GM23338 (cell line): ENCODE results near the gene FNDC3B. TPM values are rescaled to one million over a fixed set of nuclear protein-coding genes. Genes with fewer than 3 reads are reported as not detected.

ENCODE experiments used
- ATAC-seq: fragments of 200-7000 bp; cut with Tn5 transposase; 3 replicates; pipeline ENCODE4 v1.9.1; 2020
- DNase-seq: peaks from one replicate; pipeline ENCODE4 v3.0.0-alpha.2; 2015; ENCODE audit warnings: low spot score
- H2AFZ ChIP-seq: fragments of 200-600 bp; sonication (generic); 2 replicates; pipeline ENCODE4 v1.8.0; 2016; ENCODE audit warnings: antibody characterized with exemption, mild to moderate bottlenecking, moderate library complexity
- H3F3A ChIP-seq: fragments of 200-600 bp; sonication (generic); replicated peaks from 2 replicates; pipeline ENCODE4 v1.8.0; 2017; ENCODE audit warnings: antibody characterized with exemption, mixed run types, low read depth
- H3K27ac ChIP-seq: fragments of 200-600 bp; sonication (generic); 2 replicates; pipeline ENCODE4 v1.6.1; 2016; ENCODE audit warnings: low read depth
- H3K27me3 ChIP-seq: fragments of 200-600 bp; sonication (generic); 2 replicates; pipeline ENCODE4 v1.8.0; 2016; ENCODE audit warnings: mild to moderate bottlenecking, mixed run types, moderate library complexity; ENCODE audit not compliant: insufficient read depth
- H3K36me3 ChIP-seq: fragments of 200-600 bp; sonication (generic); 2 replicates; pipeline ENCODE4 v1.8.0; 2016; ENCODE audit warnings: mild to moderate bottlenecking; ENCODE audit not compliant: insufficient read depth
- H3K4me1 ChIP-seq: fragments of 200-600 bp; sonication (generic); 2 replicates; pipeline ENCODE4 v1.8.0; 2016; ENCODE audit warnings: mild to moderate bottlenecking, moderate library complexity; ENCODE audit not compliant: insufficient read depth
- H3K4me2 ChIP-seq: fragments of 200-600 bp; sonication (generic); 2 replicates; pipeline ENCODE4 v1.7.1; 2017; ENCODE audit warnings: mixed run types
- H3K4me3 ChIP-seq: fragments of 200-600 bp; sonication (generic); 2 replicates; pipeline ENCODE4 v1.6.1; 2016; ENCODE audit warnings: mixed run types
- H3K79me2 ChIP-seq: fragments of 200-600 bp; sonication (generic); replicated peaks from 2 replicates; pipeline ENCODE4 v1.8.0; 2017; ENCODE audit warnings: mild to moderate bottlenecking; ENCODE audit not compliant: insufficient read depth
- H3K9me2 ChIP-seq: fragments of 200-600 bp; sonication (generic); 2 replicates; pipeline ENCODE4 v1.8.0; 2017; ENCODE audit not compliant: insufficient read depth
- H4K20me1 ChIP-seq: fragments of 200-600 bp; sonication (generic); replicated peaks from 2 replicates; pipeline ENCODE4 v1.8.0; 2017; ENCODE audit warnings: mild to moderate bottlenecking; ENCODE audit not compliant: insufficient read depth
- H3K27ac Mint-ChIP-seq: 2 replicates; pipeline ENCODE4 v1.8.0; 2020; ENCODE audit warnings: inconsistent platforms, mild to moderate bottlenecking, moderate library complexity, mixed read lengths
- H3K27me3 Mint-ChIP-seq: 3 replicates; pipeline ENCODE4 v1.8.0; 2022; ENCODE audit warnings: low read depth, mild to moderate bottlenecking, moderate library complexity, mixed read lengths, inconsistent platforms; ENCODE audit not compliant: insufficient read depth, poor library complexity
- H3K36me3 Mint-ChIP-seq: 3 replicates; pipeline ENCODE4 v1.8.0; 2021; ENCODE audit warnings: low read depth, mild to moderate bottlenecking, inconsistent platforms, moderate library complexity, mixed read lengths
- H3K4me1 Mint-ChIP-seq: 3 replicates; pipeline ENCODE4 v1.8.0; 2020; ENCODE audit warnings: mild to moderate bottlenecking, inconsistent platforms, mixed read lengths
- H3K4me3 Mint-ChIP-seq: 3 replicates; pipeline ENCODE4 v1.8.0; 2021; ENCODE audit warnings: moderate library complexity, mild to moderate bottlenecking, inconsistent platforms, mixed read lengths
- H3K9me3 Mint-ChIP-seq: 3 replicates; pipeline ENCODE4 v1.8.0; 2020; ENCODE audit warnings: moderate library complexity, mild to moderate bottlenecking, inconsistent platforms, mixed read lengths
- CREB1 ChIP-seq: fragments of 250-450 bp; sonication (Bioruptor Pico); IDR thresholded peaks from 2 replicates; pipeline ENCODE4 v1.5.0; 2020; ENCODE audit warnings: low read depth, mild to moderate bottlenecking, moderate library complexity
- CTCF ChIP-seq, 2 experiments: fragments of 200-600 bp in 1 of 2; sonication (generic) in 1 of 2; conservative IDR thresholded peaks; 2 replicates each; pipeline versions ENCODE4 v1.5.1 to v1.6.1; 2016 to 2017; ENCODE audit warnings: antibody characterized with exemption in 2 of 2, low read depth in 2 of 2, mild to moderate bottlenecking in 2 of 2, moderate library complexity in 1 of 2
- ETS1 ChIP-seq: IDR thresholded peaks from 2 replicates; pipeline ENCODE4 v1.6.1; 2016; ENCODE audit warnings: antibody characterized with exemption
- EZH2 ChIP-seq: fragments of 200-600 bp; sonication (generic); IDR thresholded peaks from one replicate; pipeline ENCODE4 v1.8.0; 2017; ENCODE audit warnings: antibody characterized with exemption, mild to moderate bottlenecking, low read depth; ENCODE audit not compliant: unreplicated experiment
- EZH2phosphoT487 ChIP-seq: fragments of 200-600 bp; sonication (generic); IDR thresholded peaks from one replicate; pipeline ENCODE4 v1.8.1; 2018; ENCODE audit warnings: antibody characterized with exemption; ENCODE audit not compliant: unreplicated experiment
- JUNB ChIP-seq: IDR thresholded peaks from one replicate; pipeline ENCODE4 v1.6.1; 2016; ENCODE audit warnings: antibody characterized with exemption; ENCODE audit not compliant: unreplicated experiment
- NANOG ChIP-seq: IDR thresholded peaks from 2 replicates; pipeline ENCODE4 v1.6.1; 2016; ENCODE audit warnings: antibody characterized with exemption, borderline replicate concordance
- POLR2AphosphoS5 ChIP-seq: IDR thresholded peaks from 2 replicates; pipeline ENCODE4 v1.6.1; 2016; ENCODE audit warnings: antibody characterized with exemption, low read depth
- REST ChIP-seq: IDR thresholded peaks from one replicate; pipeline ENCODE4 v1.6.1; 2018; ENCODE audit warnings: antibody characterized with exemption; ENCODE audit not compliant: unreplicated experiment
- STAT1 ChIP-seq: IDR thresholded peaks from one replicate; pipeline ENCODE4 v1.6.1; 2016; ENCODE audit warnings: antibody characterized with exemption; ENCODE audit not compliant: unreplicated experiment
- ZNF114 ChIP-seq: fragments of 250-450 bp; sonication (Bioruptor Pico); IDR thresholded peaks from 2 replicates; pipeline ENCODE4 v1.5.0; 2020; ENCODE audit warnings: mild to moderate bottlenecking, moderate library complexity
- ZNF331 ChIP-seq: fragments of 250-450 bp; sonication (Bioruptor Pico); IDR thresholded peaks from 2 replicates; pipeline ENCODE4 v1.5.0; 2020; ENCODE audit warnings: low read depth, mild to moderate bottlenecking, moderate library complexity
- ZNF462 ChIP-seq: fragments of 250-450 bp; sonication (Bioruptor Pico); IDR thresholded peaks from 2 replicates; pipeline ENCODE4 v1.5.0; 2020; ENCODE audit warnings: mild to moderate bottlenecking, moderate library complexity
- polyA plus RNA-seq: library from polyadenylated mRNA; unstranded; fragments of >200 nt; fragmentation: Nextera tagmentation; extraction: Ambion mirVana; gene quantifications from 2 replicates; pipeline ENCODE4 v1.2.1, GENCODE V29; 2016
- total RNA-seq: library from RNA; depleted of rRNA; stranded (reverse); fragments of >200 nt; shearing (Covaris generic); gene quantifications from 2 replicates; pipeline ENCODE4 v1.2.3, GENCODE V29; 2014

FNDC3B gene
- total and polyA plus RNA-seq, 2 experiments from 2014 or later, result 19.1 to 55.4 TPM

- H3K4me1 Mint-ChIP-seq, result peaks cover 54% of the 10 kb centered on the region
- no peak overlapping the region for H3K27ac Mint-ChIP-seq
- H3K4me3 Mint-ChIP-seq, result no peak overlapping the region
- DNase-seq (no peak), ATAC-seq (no peak)
- Histone ChIP-seq H3K27ac (no peak overlapping the region), H3K79me2 (peaks cover 83% of the 10 kb centered on the region), H3K9me2 (no peaks in the 10 kb centered on the region), H3K36me3 (no peaks in the 10 kb centered on the region), H3K4me2 (no peak overlapping the region), H4K20me1 (0 out of 2 replicates have a peak, but pooled peaks cover 4% of the 10 kb centered on the region), H3F3A (no peaks in the 10 kb centered on the region), H3K27me3 (no peaks in the 10 kb centered on the region), H3K4me1 (peaks cover 62% of the 10 kb centered on the region), H2AFZ (no peak overlapping the region), H3K4me3 (no peak overlapping the region)
- peaks cover 6% of the 10 kb centered on the region; the same call in 1 of the 3 replicates for H3K36me3 Mint-ChIP-seq
- H3K9me3 Mint-ChIP-seq, result no peaks in the 10 kb centered on the region
- H3K27me3 Mint-ChIP-seq, result peaks cover 3% of the 10 kb centered on the region
- no peak for TF ChIP-seq ETS1
- TF ChIP-seq ZNF331 (CRISPR knock-in tag), result no peak
- TF ChIP-seq POLR2AphosphoS5, result no peak
- no peak for TF ChIP-seq JUNB
- TF ChIP-seq NANOG, result no peak
- TF ChIP-seq EZH2phosphoT487, result no peak
- no peak for TF ChIP-seq STAT1
- TF ChIP-seq EZH2, result no peak
- TF ChIP-seq CTCF (conservative IDR thresholded peaks at IDR 0.05; ENCODE audit: low read depth in 2 of 2), result no peak
- TF ChIP-seq ZNF462 (CRISPR knock-in tag), result no peak
- TF ChIP-seq CREB1 (CRISPR knock-in tag), result no peak
- TF ChIP-seq ZNF114 (CRISPR knock-in tag), result no peak
- no peak for TF ChIP-seq REST
These were observed 184.5 kb downstream of the FNDC3B start for GRCh38 chr3:172223870-172224269.
